Measurements from ENCODE around the gene OSGEP. TPM values are rescaled to one million over a fixed set of nuclear protein-coding genes. Genes with fewer than 3 reads are reported as not detected.

The OSGEP gene
- 70.7 TPM for total RNA-seq

DNA sequence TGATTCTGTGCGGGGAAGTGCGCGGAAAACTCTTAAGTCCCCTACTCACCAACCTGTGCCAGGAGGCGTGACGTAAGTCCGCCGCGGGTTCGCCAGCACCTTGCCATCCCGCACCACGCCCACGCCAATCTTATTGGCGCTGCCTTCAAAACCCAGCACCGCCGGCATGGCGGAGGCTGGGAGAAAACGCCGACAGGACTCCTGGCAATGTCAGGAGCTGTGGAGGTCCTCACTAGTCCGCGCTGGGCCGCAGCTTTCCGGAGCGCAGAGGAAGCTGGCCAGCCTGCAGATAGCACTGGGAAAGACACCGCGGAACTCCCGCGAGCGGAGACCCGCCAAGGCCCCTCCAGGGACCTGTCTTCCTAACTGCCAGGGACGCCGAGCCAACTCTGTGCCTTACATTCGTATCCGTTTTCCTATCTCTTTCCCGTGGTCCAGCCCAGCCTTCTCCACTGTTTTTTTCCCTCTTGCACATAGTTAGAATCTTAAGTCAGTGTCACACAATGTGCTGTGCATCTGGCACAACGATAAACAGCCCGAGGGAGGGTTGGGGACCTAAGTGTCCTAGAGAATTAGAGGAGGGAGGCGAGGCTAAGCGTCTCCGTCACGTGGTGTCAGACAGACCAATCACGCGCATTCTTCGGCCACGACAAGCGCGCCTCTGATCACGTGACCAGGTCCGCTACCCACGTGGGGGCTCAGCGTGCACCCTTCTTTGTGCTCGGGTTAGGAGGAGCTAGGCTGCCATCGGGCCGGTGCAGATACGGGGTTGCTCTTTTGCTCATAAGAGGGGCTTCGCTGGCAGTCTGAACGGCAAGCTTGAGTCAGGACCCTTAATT, at the start of gene OSGEP, which contains the start of gene APEX1:
OSGEP (minus strand) TSS at position 297 of the 839 bp plus-strand sequence; CDS start at position 168, 129 bp downstream.
APEX1 (plus strand) TSS at position 711 of the 839 bp plus-strand sequence. CDS start 420 bp downstream, outside the sequence.

DNA sequence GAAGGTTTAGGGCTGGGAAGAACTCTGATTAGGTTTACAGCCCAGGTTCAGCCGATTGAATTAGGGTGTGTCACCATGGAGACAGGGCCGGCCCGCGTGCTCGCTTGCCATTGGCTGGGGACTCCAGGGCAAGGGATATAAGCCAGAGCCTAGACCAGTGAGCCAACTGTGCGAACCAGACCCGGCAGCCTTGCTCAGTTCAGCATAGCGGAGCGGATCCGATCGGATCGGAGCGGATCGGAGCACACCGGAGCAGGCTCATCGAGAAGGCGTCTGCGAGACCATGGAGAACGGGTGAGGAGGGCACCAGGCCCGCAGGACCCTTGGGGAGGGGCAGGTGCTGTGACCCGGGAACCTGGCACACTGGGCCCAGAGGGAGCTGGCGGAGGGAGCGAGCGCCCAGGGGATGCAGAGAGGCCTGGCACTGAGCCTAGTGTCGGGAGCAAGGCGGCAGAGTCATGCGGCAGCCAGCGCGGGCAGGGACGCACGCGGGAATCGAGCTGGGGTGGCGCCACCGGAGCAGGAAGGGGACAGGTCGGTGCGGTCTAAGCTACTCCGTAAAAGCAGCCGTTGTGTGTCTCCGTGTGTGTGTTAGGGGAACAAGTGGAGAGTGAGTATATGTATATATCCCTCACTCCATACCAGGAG, 14.8 kb upstream of the OSGEP start, which contains the start of gene PNP:
PNP (plus strand) TSS at position 165 of the 648 bp plus-strand sequence; CDS start at position 284, 119 bp downstream.

DNA sequence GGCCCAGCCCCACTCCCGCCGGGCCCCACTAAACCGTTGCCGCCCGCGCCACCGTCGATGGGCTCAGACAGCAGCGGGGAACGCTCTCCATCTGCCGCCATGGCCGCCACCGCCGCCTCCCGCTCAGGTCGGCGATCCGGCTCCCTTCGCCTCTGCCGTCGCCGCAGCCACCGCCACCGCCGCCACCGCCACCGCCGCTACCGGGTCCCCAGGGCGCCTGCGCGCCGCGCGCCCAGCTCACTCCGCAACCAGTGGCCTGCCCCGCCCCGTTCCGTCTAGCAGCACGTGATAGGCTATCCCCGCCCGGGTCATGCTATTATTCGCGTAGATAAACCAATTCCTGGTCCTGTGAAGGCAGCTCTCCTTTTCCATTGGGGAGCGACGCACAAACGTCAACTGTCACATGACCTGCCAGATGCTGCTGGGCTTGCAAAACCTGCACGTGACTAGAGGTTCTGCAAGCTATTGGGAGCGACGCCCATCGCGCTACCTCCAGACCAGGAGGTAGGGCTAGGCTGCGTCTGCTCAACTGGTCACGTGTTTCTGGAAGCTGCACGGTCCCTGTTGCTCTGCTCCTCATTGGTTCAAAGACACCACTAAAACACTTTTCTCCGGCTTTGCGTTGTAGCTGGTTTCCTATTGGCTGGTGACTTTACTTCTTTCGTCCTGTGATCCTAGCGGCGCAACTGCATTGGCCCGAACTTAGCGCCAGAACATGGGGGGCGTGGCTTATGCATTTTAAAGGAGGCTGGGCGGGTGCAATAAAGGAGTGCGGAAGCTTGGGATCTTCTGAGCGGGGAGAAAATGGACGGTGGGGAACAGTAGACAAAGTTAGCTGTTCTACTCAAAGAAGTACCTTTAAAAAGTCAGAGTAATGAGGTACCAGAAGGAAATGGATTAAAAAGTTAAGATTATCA, 6.9 kb upstream of the OSGEP start, which contains the start of gene PIP4P1:
PIP4P1 (minus strand) TSS at position 210 of the 917 bp plus-strand sequence; CDS start at position 101, 109 bp downstream.

DNA sequence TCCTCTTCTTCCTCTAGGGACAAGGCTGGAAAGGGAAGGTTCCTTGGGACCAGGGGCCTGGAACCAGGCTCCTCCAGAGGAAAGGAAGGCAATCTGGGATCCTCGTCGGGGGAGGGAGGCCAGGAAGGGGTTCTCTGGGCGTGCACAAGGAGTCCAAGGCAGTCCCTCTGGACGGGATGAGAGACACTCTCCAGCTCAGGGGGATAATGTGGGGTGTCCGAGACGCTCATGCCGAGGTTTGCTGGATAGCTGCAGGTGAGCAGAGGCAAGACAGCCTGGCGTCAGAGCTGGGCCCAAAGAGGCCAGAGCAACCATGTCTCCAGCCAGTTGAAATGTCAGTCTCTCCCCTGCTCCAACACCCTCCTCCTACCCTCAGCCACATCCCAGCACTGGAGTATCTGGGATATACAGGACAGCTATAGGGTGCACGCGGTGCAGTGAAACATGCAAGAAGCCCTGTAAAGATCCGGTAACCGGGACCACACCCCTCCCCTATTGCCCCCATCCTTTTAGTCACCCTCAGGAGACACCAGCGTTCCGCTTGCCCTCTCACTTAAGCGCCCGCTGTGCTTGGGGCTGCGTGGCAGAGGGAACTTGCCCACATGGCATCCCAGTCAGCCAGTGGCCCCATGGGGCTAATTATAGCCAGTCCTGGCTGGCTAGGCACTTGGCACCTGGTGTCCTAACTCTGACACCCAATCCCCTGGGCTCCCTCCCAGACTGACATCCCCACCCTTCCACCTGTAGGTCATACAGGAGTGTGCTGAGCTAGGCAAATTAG, 18.8 kb downstream of the OSGEP start, which contains the start of gene KLHL33:
KLHL33 (minus strand) TSS at position 585 of the 781 bp plus-strand sequence; CDS start at position 230, 355 bp downstream.

DNA sequence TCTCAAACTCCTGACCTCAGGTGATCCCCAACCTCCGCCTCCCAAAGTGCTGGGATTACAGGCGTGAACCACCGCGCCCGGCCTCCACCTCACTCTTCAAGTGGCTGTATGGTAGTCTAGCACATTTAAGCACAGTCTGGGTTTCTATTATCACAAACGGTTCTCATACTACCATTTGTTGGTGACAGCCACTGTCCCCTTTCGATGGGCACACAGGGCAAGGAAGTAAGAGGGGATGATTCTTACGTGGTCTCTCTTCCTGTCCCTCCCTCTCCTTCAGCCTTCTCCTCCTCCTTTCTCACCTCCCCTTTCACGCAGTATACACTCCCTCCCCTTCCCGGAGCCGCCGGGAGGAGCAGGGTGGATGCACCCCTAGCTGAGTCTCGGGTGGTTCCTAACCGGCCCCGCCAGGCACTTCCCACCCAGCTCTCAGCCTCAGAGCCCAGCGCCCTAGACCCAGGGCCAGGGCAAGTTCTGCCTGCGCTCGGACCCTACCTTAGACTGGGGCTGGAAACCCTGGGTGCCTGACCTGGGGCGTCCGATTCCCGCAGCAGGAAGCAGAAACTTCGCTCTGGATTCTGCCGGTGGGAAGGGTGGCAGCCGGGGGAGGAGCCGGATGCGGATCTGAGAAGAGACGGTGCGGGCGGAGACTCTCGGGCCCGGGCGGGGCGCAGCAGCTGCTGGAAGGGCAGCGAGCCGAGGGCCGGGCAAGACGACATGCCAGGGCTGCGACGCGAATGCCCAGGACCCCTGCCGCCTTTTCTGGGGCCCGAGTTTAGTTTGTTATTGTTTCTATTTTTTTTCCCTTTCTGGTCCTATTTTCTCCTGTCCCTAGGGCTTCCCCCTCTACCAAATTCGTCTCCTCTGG, 41.5 kb downstream of the OSGEP start, which contains the start of gene TEP1:
TEP1 (minus strand) TSS at position 626 of the 868 bp plus-strand sequence. CDS start 5,062 bp downstream, outside the sequence.

Small RNA genes within 50 kb of the gene (small RNA-seq; reads per million reads assigned to genes)
- gene RNA5SP382 (ENCODE audit: low replicate concordance): 0.24 reads per million

Other genes starting within 250 kb of the OSGEP start
- gene OR11H6, start 231.1 kb downstream of the OSGEP start, total RNA-seq: not detected
- gene OR11H7, start 225.8 kb downstream of the OSGEP start, total RNA-seq: not detected
- not detected for gene OR11H4, start 215.5 kb downstream of the OSGEP start, total RNA-seq
- gene TTC5, start 148.9 kb downstream of the OSGEP start, total RNA-seq: 47.3 TPM
- 63.5 TPM for gene CCNB1IP1, start 121.5 kb downstream of the OSGEP start, total RNA-seq
- 30.4 TPM for gene PARP2, start 111.2 kb downstream of the OSGEP start, total RNA-seq
- gene TEP1, start 41.3 kb downstream of the OSGEP start, total RNA-seq: 12.2 TPM
- under 0.01 TPM for gene KLHL33, start 18.6 kb downstream of the OSGEP start, total RNA-seq
- gene APEX1, start 414 bp upstream of the OSGEP start, total RNA-seq: 57.0 TPM
- gene PIP4P1, start 6.6 kb upstream of the OSGEP start, total RNA-seq: 31.3 TPM
- gene PNP, start 14.6 kb upstream of the OSGEP start, total RNA-seq: 5.6 TPM
- gene RNASE10, start 50.7 kb upstream of the OSGEP start, total RNA-seq: not detected
- gene RNASE9, start 106.2 kb upstream of the OSGEP start, total RNA-seq: not detected
- not detected for gene RNASE11, start 133.2 kb upstream of the OSGEP start, total RNA-seq
- not detected for gene RNASE12, start 136.6 kb upstream of the OSGEP start, total RNA-seq
- not detected for gene OR6S1, start 186.9 kb upstream of the OSGEP start, total RNA-seq
- 2.2 TPM for gene RNASE4, start 229.7 kb upstream of the OSGEP start, total RNA-seq
- gene ANG, start 234.0 kb upstream of the OSGEP start, total RNA-seq: 2.2 TPM